AG04449 (cell line): ENCODE data around the gene LCOR.
"Not testable (repeated sequence)": the region's sequence is repeated elsewhere in the genome, so short reads cannot be mapped to it uniquely, and the experiment has no call there.

Experiments
- CTCF ChIA-PET: fragments of 350-600 bp; formaldehyde crosslinking; extraction: SDS; loops from one replicate; lab custom pipeline; 2021; ENCODE audit warnings: antibody characterized with exemption; lab: Yijun Ruan, JAX
- POLR2A ChIA-PET: fragments of 400-600, 350-600 bp; formaldehyde crosslinking; extraction: SDS; loops from one replicate; lab custom pipeline; 2020; ENCODE audit warnings: antibody characterized with exemption, inconsistent platforms; lab: Yijun Ruan, JAX
- DNase-seq: peaks from one replicate; pipeline ENCODE4 v3.0.0-alpha.2; 2010; ENCODE audit warnings: low read depth, low spot score
- H3K4me3 ChIP-seq: 2 replicates; pipeline ENCODE4 v1.5.1; 2011; ENCODE audit warnings: low read depth, mild to moderate bottlenecking, control low read depth, low read length
- TF ChIP-seq, protein P1 (sequence below): IDR thresholded peaks from one replicate; pipeline ENCODE4 v1.5.1; 2011; ENCODE audit warnings: mild to moderate bottlenecking, moderate library complexity, low read length, control low read depth, inconsistent platforms; ENCODE audit not compliant: insufficient read depth; ENCODE audit errors: missing control alignments

LCOR gene

DNA sequence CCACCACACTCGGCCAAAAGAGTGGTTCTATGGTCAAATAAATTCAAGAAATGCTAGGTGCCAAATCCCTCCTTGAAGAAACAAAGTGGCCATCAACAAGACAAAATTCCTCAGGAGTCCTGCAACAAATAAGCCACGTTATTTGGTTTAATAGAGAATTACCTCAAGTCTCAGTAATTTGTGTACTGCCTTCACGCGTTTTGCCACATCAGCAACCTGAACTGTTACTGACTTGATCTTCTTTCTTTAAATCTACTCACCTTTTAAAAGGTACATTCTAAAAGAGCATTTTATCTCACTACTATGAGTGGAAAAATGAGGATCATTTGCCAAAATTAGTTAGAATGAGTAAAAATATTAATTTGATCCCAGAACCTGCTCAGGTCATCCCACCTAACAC is 34.6 kb upstream of the LCOR start:
- no peak overlapping the region for H3K4me3 ChIP-seq
- POLR2A ChIA-PET = no interaction called here
- CTCF ChIA-PET = interaction anchor here (1.0 kb wide), 1 partner anchor 24 kb away, joined by 3 read pairs; no protein-coding TSS in a partner anchor
- no peak for DNase-seq
- TF ChIP-seq, protein P1, sequence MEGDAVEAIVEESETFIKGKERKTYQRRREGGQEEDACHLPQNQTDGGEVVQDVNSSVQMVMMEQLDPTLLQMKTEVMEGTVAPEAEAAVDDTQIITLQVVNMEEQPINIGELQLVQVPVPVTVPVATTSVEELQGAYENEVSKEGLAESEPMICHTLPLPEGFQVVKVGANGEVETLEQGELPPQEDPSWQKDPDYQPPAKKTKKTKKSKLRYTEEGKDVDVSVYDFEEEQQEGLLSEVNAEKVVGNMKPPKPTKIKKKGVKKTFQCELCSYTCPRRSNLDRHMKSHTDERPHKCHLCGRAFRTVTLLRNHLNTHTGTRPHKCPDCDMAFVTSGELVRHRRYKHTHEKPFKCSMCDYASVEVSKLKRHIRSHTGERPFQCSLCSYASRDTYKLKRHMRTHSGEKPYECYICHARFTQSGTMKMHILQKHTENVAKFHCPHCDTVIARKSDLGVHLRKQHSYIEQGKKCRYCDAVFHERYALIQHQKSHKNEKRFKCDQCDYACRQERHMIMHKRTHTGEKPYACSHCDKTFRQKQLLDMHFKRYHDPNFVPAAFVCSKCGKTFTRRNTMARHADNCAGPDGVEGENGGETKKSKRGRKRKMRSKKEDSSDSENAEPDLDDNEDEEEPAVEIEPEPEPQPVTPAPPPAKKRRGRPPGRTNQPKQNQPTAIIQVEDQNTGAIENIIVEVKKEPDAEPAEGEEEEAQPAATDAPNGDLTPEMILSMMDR = no peak

DNA sequence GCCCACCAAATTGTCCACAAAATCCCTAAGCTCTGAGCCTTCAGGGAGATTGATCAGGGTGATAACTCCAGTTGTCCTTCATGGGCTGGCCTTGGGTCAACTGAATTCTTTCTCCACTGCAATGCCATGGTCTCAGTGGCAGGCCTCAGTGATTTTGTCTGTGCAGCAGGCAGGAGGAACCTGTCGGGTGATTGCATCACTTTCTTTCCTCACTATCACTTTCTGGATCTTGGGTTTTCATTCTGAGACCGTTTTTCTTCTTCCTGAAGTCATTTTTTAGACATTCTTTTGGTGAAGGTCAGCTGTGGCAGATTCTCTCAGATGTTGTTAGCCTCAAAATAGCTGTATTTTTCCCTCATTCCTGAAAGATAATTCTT is 28.8 kb upstream of the LCOR start:
- POLR2A ChIA-PET = no interaction called here
- CTCF ChIA-PET = no interaction called here
- no peak for DNase-seq

DNA sequence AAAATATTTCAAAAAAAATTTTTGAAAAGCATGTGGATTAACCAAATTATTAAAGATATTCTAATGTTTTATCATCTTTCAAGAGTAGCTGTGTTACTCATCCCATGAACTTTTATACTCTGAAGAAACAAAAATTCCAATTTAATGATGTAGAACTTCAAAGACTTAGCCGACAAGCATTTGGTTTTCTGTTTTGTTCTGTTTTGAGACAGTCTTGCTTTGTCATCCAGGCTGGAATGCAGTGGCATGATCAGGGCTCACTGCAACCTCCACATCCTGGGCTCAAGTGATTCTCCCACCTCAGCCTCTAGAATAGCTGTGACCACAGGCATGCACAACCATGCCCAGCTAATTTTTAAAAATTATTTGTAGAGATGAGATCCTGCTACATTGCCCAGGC is 17.8 kb upstream of the LCOR start:
- CTCF ChIA-PET = interaction anchor here (0.8 to 1.6 kb wide), 6 partner anchors 9 to 439 kb away, joined by 3 to 6 read pairs (median 4); no protein-coding TSS in a partner anchor
- TF ChIP-seq, protein P1 = no peak
- POLR2A ChIA-PET = interaction anchor here (0.6 kb wide), 1 partner anchor 761 kb away, joined by 3 read pairs; no protein-coding TSS in a partner anchor
- DNase-seq = peak; percentile 14
- H3K4me3 ChIP-seq = no peak overlapping the region

More for the DNA sequence above, 28.8 kb upstream of the LCOR start:
- TF ChIP-seq, protein P1 = no peak
- no peak overlapping the region for H3K4me3 ChIP-seq

DNA sequence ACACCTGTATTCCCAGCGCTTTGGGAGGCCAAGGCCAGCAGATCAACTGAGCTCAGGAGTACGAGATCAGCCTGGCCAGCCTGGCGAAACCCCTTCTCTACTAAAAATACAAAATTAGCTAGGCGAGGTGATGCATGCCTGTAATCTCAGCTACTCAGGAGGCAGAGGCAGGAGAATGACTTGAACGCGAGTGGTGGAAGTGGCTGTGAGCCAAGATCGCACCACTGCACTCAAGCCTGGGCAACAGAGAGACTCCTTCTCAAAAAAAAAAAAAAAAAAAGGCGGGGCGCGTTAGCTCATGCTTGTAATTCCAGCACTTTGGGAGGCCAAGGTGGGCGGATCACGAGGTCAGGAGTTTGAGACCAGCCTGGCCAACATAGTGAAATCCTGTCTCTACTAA is 13.1 kb upstream of the LCOR start:
- H3K4me3 ChIP-seq, POLR2A ChIA-PET, DNase-seq: not testable (repeated sequence)
- CTCF ChIA-PET = interaction anchor here (1.2 to 2.6 kb wide), 4 partner anchors 9 to 29 kb away, joined by 4 to 7 read pairs (median 4); no protein-coding TSS in a partner anchor

DNA sequence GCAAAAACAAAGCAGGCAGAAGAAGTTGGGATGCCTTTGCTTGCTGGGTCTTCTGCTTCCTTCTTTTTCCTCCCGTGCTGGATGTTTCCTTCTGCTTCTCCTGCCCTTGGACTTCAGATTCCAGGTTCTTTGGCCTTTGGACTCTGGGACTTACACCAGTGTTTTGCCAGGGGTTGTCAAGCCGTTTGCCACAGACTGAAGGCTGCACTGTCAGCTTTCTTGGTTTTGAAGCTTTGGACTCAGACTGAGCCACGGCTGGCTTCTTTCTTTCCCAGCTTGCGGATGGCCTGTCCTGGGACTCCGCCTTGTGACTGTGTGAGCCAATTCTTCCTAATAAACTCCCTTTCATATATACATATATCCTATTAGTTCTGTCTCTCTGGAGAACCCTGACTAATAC is 11.3 kb upstream of the LCOR start:
- ChIA-PET POLR2A (no interaction called here), CTCF (interaction anchor here (0.7 to 2.1 kb wide), 6 partner anchors 9 to 177 kb away, joined by 3 to 9 read pairs (median 3); no protein-coding TSS in a partner anchor)
- TF ChIP-seq, protein P1 = no peak
- H3K4me3 ChIP-seq = no peak overlapping the region
- DNase-seq = no peak

DNA sequence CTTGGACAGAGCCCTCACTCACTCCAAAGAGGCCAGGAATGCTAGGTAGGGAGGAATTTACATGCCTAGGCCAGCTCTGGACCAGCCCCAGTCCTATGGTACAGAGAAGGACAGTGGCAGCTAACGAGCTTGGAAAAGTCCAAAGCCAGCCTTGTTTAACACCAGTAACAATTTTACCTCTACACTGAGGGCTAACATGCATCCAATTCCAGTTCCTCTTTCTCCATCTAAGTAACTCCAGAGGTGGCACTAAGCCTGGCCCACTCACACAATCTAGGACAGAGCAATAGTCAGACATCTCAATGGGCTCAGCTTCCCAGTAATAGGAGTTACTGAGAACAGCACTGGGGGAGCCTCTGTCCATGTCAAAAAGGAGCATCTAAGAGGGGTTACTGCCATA is 5.7 kb upstream of the LCOR start:
- TF ChIP-seq, protein P1 = no peak
- ChIA-PET POLR2A (no interaction called here), CTCF (interaction anchor here (0.9 to 5.2 kb wide), 7 partner anchors 33 to 451 kb away, joined by 3 to 31 read pairs (median 4); no protein-coding TSS in a partner anchor)
- DNase-seq = no peak
- no peak overlapping the region for H3K4me3 ChIP-seq

DNA sequence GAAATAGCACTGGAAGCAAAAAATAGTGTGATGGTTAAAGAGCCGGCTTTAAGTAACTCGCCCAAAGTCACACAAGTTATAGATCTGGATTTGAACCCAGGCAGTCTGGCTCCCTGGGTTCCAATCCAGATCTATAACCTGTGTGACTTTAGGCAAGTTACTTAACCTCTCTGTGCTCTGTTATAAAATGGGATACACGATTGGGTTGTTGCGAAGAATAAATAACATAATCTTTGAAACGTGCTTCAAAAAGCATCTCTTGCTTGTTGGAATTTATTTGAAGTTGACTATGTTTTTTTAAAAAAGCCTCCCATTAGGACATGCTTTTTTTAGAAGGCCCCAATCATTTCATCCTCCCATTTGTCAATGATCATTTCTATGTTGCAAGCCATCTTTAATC is 3.5 kb upstream of the LCOR start:
- no peak overlapping the region for H3K4me3 ChIP-seq
- DNase-seq = no peak
- TF ChIP-seq, protein P1 = no peak
- ChIA-PET CTCF (interaction anchor here (1.0 to 5.2 kb wide), 6 partner anchors 17 to 461 kb away, joined by 3 to 31 read pairs (median 8); no protein-coding TSS in a partner anchor), POLR2A (no interaction called here)
